Stimulated activated CD4-positive, alpha-beta T cell treated with anti-CD3 and anti-CD28 coated beads, Interleukin-4, amount 100 ng/mL, for 48 hours (primary cell): ENCODE data around the gene TP53I11.

ENCODE experiments used
- DNase-seq, 2 donors: peaks; one replicate each; pipeline ENCODE4 v3.0.0-alpha.2; 2020; ENCODE audit warnings: low read depth in 2 of 2

TP53I11 gene

DNA sequence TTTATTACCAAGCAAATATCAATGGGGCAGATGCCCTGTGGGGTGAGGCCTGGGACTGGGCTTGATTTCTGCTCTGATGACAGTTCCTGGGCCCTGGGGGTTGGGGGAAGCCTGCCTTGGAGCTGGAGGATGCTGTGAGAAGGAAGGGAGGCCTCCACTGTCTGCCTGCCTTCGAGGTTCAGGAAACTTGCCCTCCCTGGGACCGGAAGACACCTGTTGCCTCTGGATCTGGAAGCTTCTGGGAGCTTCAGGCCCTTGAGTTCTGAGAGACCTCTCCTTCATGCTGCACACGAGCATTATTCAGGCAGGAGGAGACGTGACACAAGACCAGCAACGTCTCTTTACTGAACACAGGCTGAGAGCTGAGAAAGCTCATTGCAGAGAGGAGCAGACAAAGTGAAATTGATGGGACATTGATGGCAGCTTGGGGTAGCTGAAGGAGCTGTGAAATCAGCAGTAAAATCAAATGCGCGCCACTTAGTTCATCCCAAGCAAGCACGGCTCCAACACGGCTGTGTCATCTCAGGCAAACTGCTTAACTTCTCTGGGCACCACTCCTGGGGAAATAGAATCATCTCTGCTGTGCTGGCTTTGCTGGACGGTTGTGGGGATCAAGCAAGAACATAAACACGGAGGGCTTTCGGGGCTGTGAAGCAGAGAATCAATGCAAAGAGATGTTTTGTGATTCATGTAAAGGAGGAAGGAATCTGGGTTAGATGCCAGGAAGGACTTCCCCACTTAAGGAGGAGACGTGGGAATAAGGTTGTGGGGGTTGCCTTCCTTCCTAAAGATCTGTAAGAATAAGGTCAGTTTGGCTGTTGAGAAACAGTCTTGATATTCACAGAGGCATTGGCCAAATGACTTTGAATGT, 64.5 kb downstream of the TP53I11 start:
- DNase-seq: no peak

- no peak for DNase-seq
These were observed 65.4 kb downstream of the TP53I11 start for GRCh38 chr11:44885065-44885810.

DNA sequence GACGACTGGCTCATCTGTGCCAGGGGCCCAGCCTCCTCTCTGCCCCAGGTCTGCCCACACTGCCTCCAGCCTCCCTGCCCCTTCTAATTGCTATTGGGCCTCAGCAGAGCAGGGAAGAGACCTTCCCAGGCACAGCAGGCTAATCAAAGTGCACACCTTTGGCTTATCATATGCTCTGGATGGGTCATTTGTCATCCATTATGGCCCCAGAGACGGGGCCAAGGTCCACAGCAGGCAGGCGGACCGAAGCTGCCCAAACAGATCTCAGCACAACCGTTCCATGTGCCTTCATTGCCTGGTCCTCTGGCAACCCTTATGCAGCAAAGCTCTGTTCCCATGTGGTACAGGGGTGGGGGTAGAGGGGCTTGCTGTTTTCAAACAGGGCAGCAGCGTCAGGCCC, 66.6 kb downstream of the TP53I11 start:
- DNase-seq: no peak

GRCh38 chr11:44883277-44883676, 67.4 kb downstream of the TP53I11 start:
- no peak for DNase-seq
